Upper lobe of left lung (tissue), 4 donors: ENCODE measurements around the gene CCIN.

ENCODE experiments used
- CTCF ChIP-seq, 6 experiments: fragments of 450-650 bp in 4 of 6; fragments of 200-600 bp in 2 of 6; sonication (generic) in 2 of 6; IDR thresholded peaks; one replicate each; pipeline ENCODE4 v1.5.1; 2016 to 2019; ENCODE audit warnings: antibody characterized with exemption in 6 of 6
- EP300 ChIP-seq, 4 donors: sonication (generic); formaldehyde crosslinking; IDR thresholded peaks; one replicate each; pipeline ENCODE4 v1.5.1; 2017; ENCODE audit warnings: antibody characterized with exemption in 4 of 4, control low read depth in 2 of 4
- POLR2A ChIP-seq, 4 donors: fragments of 450-650 bp; IDR thresholded peaks; one replicate each; pipeline ENCODE4 v1.5.1; 2016 to 2017; ENCODE audit warnings: antibody characterized with exemption in 4 of 4, mild to moderate bottlenecking in 2 of 4
- POLR2AphosphoS5 ChIP-seq, 2 donors: sonication (generic); formaldehyde crosslinking; IDR thresholded peaks; one replicate each; pipeline ENCODE4 v1.5.1; 2017; ENCODE audit warnings: antibody characterized with exemption in 2 of 2

- TF ChIP-seq CTCF (IDR thresholded peaks at IDR 0.05) (no peak), POLR2A (IDR thresholded peaks at IDR 0.05) (no peak), EP300 (IDR thresholded peaks at IDR 0.05) (no peak), POLR2AphosphoS5 (IDR thresholded peaks at IDR 0.05) (no peak)
Measured at GRCh38 chr9:36191290-36191645, 22.1 kb downstream of the CCIN start.
